CD14-positive monocyte (primary cell): ENCODE measurements around the gene PTGS1. TPM values are rescaled to one million over a fixed set of nuclear protein-coding genes. Genes with fewer than 3 reads are reported as not detected.
A peak's percentile ranks its signal among the peaks of the same experiment; 100 is the strongest.

Experiments
- DNase-seq, 3 donors: peaks; one replicate each; pipeline ENCODE4 v3.0.0-alpha.2; 2011 to 2022
- H2AFZ ChIP-seq: 2 replicates; pipeline ENCODE4 v1.6.0; 2012; ENCODE audit warnings: mild to moderate bottlenecking, low read depth, low read length, inconsistent platforms; ENCODE audit not compliant: insufficient read depth, poor library complexity, severe bottlenecking
- H3K27ac ChIP-seq, 2 donors: 1 replicate in 1 of 2; 2 replicates in 1 of 2; pipeline ENCODE4 v1.5.1; 2012 to 2013; ENCODE audit warnings: low read length in 2 of 2, control low read depth in 1 of 2, inconsistent platforms in 1 of 2, low read depth in 1 of 2, mild to moderate bottlenecking in 1 of 2
- H3K27me3 ChIP-seq, 2 donors: one replicate each; pipeline versions ENCODE4 v1.6.0 to v1.6.1; 2011 to 2013; ENCODE audit warnings: low read length in 2 of 2; ENCODE audit not compliant: control insufficient read depth in 2 of 2, insufficient read depth in 2 of 2
- H3K36me3 ChIP-seq, 2 donors: replicated peaks in 1 of 2; 1 replicate in 1 of 2; 2 replicates in 1 of 2; pipeline versions ENCODE4 v1.5.1 to v1.6.1; 2012 to 2013; ENCODE audit warnings: low read length in 2 of 2, control low read depth in 1 of 2, inconsistent platforms in 1 of 2, mild to moderate bottlenecking in 1 of 2; ENCODE audit not compliant: insufficient read depth in 2 of 2, control insufficient read depth in 1 of 2
- H3K4me1 ChIP-seq, 2 donors: 1 replicate in 1 of 2; 2 replicates in 1 of 2; pipeline versions ENCODE4 v1.5.1 to v1.6.1; 2012 to 2013; ENCODE audit warnings: low read length in 2 of 2, control low read depth in 1 of 2, inconsistent platforms in 1 of 2, mild to moderate bottlenecking in 1 of 2, moderate library complexity in 1 of 2; ENCODE audit not compliant: insufficient read depth in 2 of 2, control insufficient read depth in 1 of 2
- H3K4me2 ChIP-seq: replicated peaks from 2 replicates; pipeline ENCODE3; 2012; ENCODE audit warnings: low read length, moderate library complexity, mild to moderate bottlenecking; ENCODE audit not compliant: poor library complexity, severe bottlenecking; ENCODE audit errors: extremely low read depth
- H3K4me3 ChIP-seq, 3 experiments: fragments of 200-600 bp in 1 of 3; sonication (generic) in 1 of 3; replicated peaks in 1 of 3; 1 replicate in 2 of 3; 2 replicates in 1 of 3; pipeline ENCODE4 v1.5.1; 2011 to 2013; ENCODE audit warnings: low read length in 3 of 3, mild to moderate bottlenecking in 3 of 3, control low read depth in 2 of 3, low read depth in 2 of 3, inconsistent platforms in 1 of 3, moderate library complexity in 1 of 3
- H3K79me2 ChIP-seq: 2 replicates; pipeline ENCODE4 v1.6.0; 2012; ENCODE audit warnings: mild to moderate bottlenecking, control low read depth, inconsistent platforms, low read length, moderate library complexity; ENCODE audit not compliant: insufficient read depth
- H3K9ac ChIP-seq: 2 replicates; pipeline ENCODE4 v1.6.0; 2017; ENCODE audit warnings: low read length, mild to moderate bottlenecking; ENCODE audit not compliant: insufficient read depth, poor library complexity, severe bottlenecking
- H3K9me3 ChIP-seq, 2 donors: replicated peaks in 1 of 2; 1 replicate in 1 of 2; 2 replicates in 1 of 2; pipeline versions ENCODE4 v1.5.1 to v1.6.1; 2012 to 2013; ENCODE audit warnings: low read length in 2 of 2, control low read depth in 1 of 2; ENCODE audit not compliant: control insufficient read depth in 1 of 2, insufficient read depth in 1 of 2
- H4K20me1 ChIP-seq: 2 replicates; pipeline ENCODE4 v1.6.0; 2012; ENCODE audit warnings: mild to moderate bottlenecking, low read length, control low read depth, moderate library complexity; ENCODE audit not compliant: insufficient read depth
- H3K27ac Mint-ChIP-seq, 7 donors: one replicate each; pipeline ENCODE4 v1.8.0; 2020; ENCODE audit warnings: mild to moderate bottlenecking in 7 of 7, mixed read lengths in 7 of 7, moderate library complexity in 6 of 7, inconsistent platforms in 2 of 7
- H3K27me3 Mint-ChIP-seq, 3 donors: one replicate each; pipeline ENCODE4 v1.8.0; 2021 to 2022; ENCODE audit warnings: low read depth in 3 of 3, mild to moderate bottlenecking in 3 of 3, mixed read lengths in 3 of 3, moderate library complexity in 3 of 3, inconsistent platforms in 1 of 3
- H3K36me3 Mint-ChIP-seq, 2 donors: one replicate each; pipeline ENCODE4 v1.8.0; 2020; ENCODE audit warnings: mixed read lengths in 2 of 2, inconsistent platforms in 1 of 2, mild to moderate bottlenecking in 1 of 2
- H3K4me1 Mint-ChIP-seq: one replicate; pipeline ENCODE4 v1.8.0; 2020; ENCODE audit warnings: mild to moderate bottlenecking, mixed read lengths
- H3K4me3 Mint-ChIP-seq, 2 donors: one replicate each; pipeline ENCODE4 v1.8.0; 2020; ENCODE audit warnings: mild to moderate bottlenecking in 2 of 2, mixed read lengths in 2 of 2, moderate library complexity in 1 of 2
- H3K9me3 Mint-ChIP-seq, 7 donors: one replicate each; pipeline ENCODE4 v1.8.0; 2020 to 2022; ENCODE audit warnings: mixed read lengths in 7 of 7, mild to moderate bottlenecking in 6 of 7, moderate library complexity in 6 of 7, inconsistent platforms in 2 of 7
- CTCF ChIP-seq: fragments of 200-600 bp; IDR thresholded peaks from one replicate; pipeline ENCODE4 v1.8.0; 2022; ENCODE audit warnings: antibody characterized with exemption, mild to moderate bottlenecking
- WGBS: methylation state at CpG from one replicate; pipeline ENCODE4 v1.1.5; 2013; ENCODE audit warnings: missing lambda C conversion rate; ENCODE audit not compliant: insufficient coverage; 5-methylcytosine and 5-hydroxymethylcytosine counted together
- intact Hi-C, 2 donors: fragments of 100-400 bp; cut with micrococcal nuclease; formaldehyde crosslinking; loops; one replicate each; pipeline versions ENCODE4 v1.15.0 to v1.15.1; 2023
- polyA plus RNA-seq, 3 donors: library from polyadenylated mRNA; depleted of rRNA in 1 of 3; unstranded in 2 of 3; stranded (reverse) in 1 of 3; fragments of 300-500 nt in 2 of 3; fragments of >200 nt in 1 of 3; fragmentation: Illumina TruSeq in 2 of 3; gene quantifications; 1 replicate in 2 of 3; 2 replicates in 1 of 3; pipeline ENCODE4 v1.2.3, GENCODE V29; 2012 to 2021

The PTGS1 gene
- polyA plus RNA-seq, 3 donors: 17.9 to 27.8 (median 20.5) TPM

GRCh38 chr9:122402403-122402871 is 31.6 kb downstream of the PTGS1 start:
- Histone ChIP-seq H3K79me2 (no peaks in the 10 kb centered on the region), H2AFZ (no peak overlapping the region), H3K4me1 (no peaks in the 10 kb centered on the region), H4K20me1 (no peaks in the 10 kb centered on the region), H3K36me3 (no peaks in the 10 kb centered on the region), H3K9me3 (peaks cover 0 to 6% of the 10 kb centered on the region in 2 donors), H3K27ac (no peak overlapping the region), H3K4me3 (no peak overlapping the region), H3K9ac (no peak overlapping the region), H3K4me2 (no peak overlapping the region), H3K27me3 (no peaks in the 10 kb centered on the region)
- 52% methylated on average over 3 of the region's 3 CpGs for WGBS
- peaks cover 7% of the 10 kb centered on the region for H3K4me1 Mint-ChIP-seq
- H3K9me3 Mint-ChIP-seq: peaks cover 0 to 11% (median 8%) of the 10 kb centered on the region in 7 donors
- no peak overlapping the region for H3K4me3 Mint-ChIP-seq
- no peaks in the 10 kb centered on the region for H3K36me3 Mint-ChIP-seq
- intact Hi-C loops: no loop called here
- H3K27me3 Mint-ChIP-seq: peaks cover 0 to 13% (median 11%) of the 10 kb centered on the region in 3 donors
- DNase-seq: peak in 2 of 3 donors; percentile 5 to 50
- peak overlapping the region in 2 of 7 donors; percentile 47 to 52 for H3K27ac Mint-ChIP-seq
- no peak for TF ChIP-seq CTCF

GRCh38 chr9:122402874-122403273 is 32.0 kb downstream of the PTGS1 start:
- intact Hi-C loops: no loop called here
- no peak overlapping the region for H3K9ac ChIP-seq
- peaks cover 7% of the 10 kb centered on the region for H3K4me1 Mint-ChIP-seq

More at GRCh38 chr9:122402874-122403273, 32.0 kb downstream of the PTGS1 start:
- no peak for DNase-seq
- H3K36me3 ChIP-seq: no peaks in the 10 kb centered on the region
- peaks cover 0 to 6% of the 10 kb centered on the region in 2 donors for H3K9me3 ChIP-seq
- H3K4me2 ChIP-seq: no peak overlapping the region
- Mint-ChIP-seq H3K4me3 (no peak overlapping the region), H3K27me3 (peaks cover 0 to 13% (median 11%) of the 10 kb centered on the region in 3 donors), H3K9me3 (peaks cover 0 to 11% (median 8%) of the 10 kb centered on the region in 7 donors), H3K27ac (peak overlapping the region in 1 of 7 donors; percentile 47), H3K36me3 (no peaks in the 10 kb centered on the region)
- no peaks in the 10 kb centered on the region for H3K27me3 ChIP-seq
- H3K79me2 ChIP-seq: no peaks in the 10 kb centered on the region
- H3K4me1 ChIP-seq: no peaks in the 10 kb centered on the region
- H2AFZ ChIP-seq: no peak overlapping the region
- no peak overlapping the region for H3K4me3 ChIP-seq
- TF ChIP-seq CTCF: no peak
- H4K20me1 ChIP-seq: no peaks in the 10 kb centered on the region
- no peak overlapping the region for H3K27ac ChIP-seq
- 83% methylated on average over 1 of the region's 3 CpGs for WGBS
